Osteocyte (in vitro differentiated cells): ENCODE data around the gene EEPD1. TPM values are rescaled to one million over a fixed set of nuclear protein-coding genes. Genes with fewer than 3 reads are reported as not detected.
"Not testable (repeated sequence)": the region's sequence is repeated elsewhere in the genome, so short reads cannot be mapped to it uniquely, and the experiment has no call there.

ENCODE experiments used
- DNase-seq: peaks from one replicate; pipeline ENCODE4 v3.0.0; 2021; ENCODE audit warnings: mixed read lengths; ENCODE audit not compliant: unreplicated experiment; ENCODE audit errors: extremely low spot score
- H3K27ac Mint-ChIP-seq: one replicate; pipeline ENCODE4 v1.8.0; 2021; ENCODE audit warnings: mild to moderate bottlenecking, mixed read lengths; ENCODE audit not compliant: unreplicated experiment
- H3K27me3 Mint-ChIP-seq: one replicate; pipeline ENCODE4 v1.8.0; 2021; ENCODE audit warnings: mixed read lengths; ENCODE audit not compliant: unreplicated experiment
- H3K36me3 Mint-ChIP-seq: one replicate; pipeline ENCODE4 v1.8.0; 2021; ENCODE audit warnings: mixed read lengths; ENCODE audit not compliant: unreplicated experiment
- H3K4me1 Mint-ChIP-seq: one replicate; pipeline ENCODE4 v1.8.0; 2021; ENCODE audit warnings: mixed read lengths; ENCODE audit not compliant: unreplicated experiment
- H3K4me3 Mint-ChIP-seq: one replicate; pipeline ENCODE4 v1.8.0; 2021; ENCODE audit warnings: mild to moderate bottlenecking, moderate library complexity, mixed read lengths; ENCODE audit not compliant: unreplicated experiment
- H3K9me3 Mint-ChIP-seq: one replicate; pipeline ENCODE4 v1.8.0; 2021; ENCODE audit warnings: mixed read lengths; ENCODE audit not compliant: unreplicated experiment
- total RNA-seq: library from RNA; stranded (reverse); gene quantifications from 2 replicates; pipeline ENCODE4 v1.2.1, GENCODE V29; 2021
- TF ChIP-seq, protein P1 (sequence below): fragments of 200-600 bp; sonication (generic); IDR thresholded peaks from 2 replicates; pipeline ENCODE4 v1.5.0; 2021; ENCODE audit warnings: antibody characterized with exemption, mild to moderate bottlenecking, moderate library complexity

Gene EEPD1
- total RNA-seq, 1 donor from 2014 or later = 1.3 TPM

DNA sequence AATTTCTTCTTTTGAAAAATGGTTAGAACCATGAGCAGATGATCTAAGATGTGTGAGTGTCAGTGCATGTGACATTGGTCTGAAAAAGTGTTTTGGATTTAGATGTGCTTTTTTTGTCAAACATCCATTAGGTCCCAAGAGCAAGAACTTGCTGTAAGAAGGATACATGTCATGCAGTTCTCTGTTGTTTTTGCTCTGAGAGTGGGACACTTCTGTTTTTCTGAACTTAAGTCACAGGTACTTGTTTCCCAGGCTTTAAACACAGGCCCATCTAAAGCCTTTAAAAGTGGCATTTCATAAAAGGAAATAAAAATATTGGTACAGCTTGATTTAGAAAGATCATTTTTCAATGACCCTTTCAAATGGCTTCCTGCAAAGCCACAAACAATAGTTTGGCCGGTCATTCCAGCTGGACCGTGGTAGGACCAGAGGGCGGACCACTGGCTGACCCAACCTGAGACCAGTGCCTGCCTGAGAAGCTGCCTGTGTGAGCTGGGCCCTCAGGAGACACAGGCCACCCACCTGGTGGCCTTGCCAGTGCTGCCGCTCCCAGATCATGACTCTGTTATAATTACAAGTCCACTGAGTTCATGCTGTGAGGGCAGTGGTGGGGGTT is 92.7 kb downstream of the EEPD1 start:
- no peak for DNase-seq
- Mint-ChIP-seq H3K9me3 (no peaks in the 10 kb centered on the region), H3K27me3 (no peaks in the 10 kb centered on the region), H3K27ac (no peak overlapping the region), H3K4me1 (no peaks in the 10 kb centered on the region), H3K36me3 (no peaks in the 10 kb centered on the region), H3K4me3 (no peak overlapping the region)
- TF ChIP-seq, protein P1, sequence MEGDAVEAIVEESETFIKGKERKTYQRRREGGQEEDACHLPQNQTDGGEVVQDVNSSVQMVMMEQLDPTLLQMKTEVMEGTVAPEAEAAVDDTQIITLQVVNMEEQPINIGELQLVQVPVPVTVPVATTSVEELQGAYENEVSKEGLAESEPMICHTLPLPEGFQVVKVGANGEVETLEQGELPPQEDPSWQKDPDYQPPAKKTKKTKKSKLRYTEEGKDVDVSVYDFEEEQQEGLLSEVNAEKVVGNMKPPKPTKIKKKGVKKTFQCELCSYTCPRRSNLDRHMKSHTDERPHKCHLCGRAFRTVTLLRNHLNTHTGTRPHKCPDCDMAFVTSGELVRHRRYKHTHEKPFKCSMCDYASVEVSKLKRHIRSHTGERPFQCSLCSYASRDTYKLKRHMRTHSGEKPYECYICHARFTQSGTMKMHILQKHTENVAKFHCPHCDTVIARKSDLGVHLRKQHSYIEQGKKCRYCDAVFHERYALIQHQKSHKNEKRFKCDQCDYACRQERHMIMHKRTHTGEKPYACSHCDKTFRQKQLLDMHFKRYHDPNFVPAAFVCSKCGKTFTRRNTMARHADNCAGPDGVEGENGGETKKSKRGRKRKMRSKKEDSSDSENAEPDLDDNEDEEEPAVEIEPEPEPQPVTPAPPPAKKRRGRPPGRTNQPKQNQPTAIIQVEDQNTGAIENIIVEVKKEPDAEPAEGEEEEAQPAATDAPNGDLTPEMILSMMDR = no peak

- H3K4me1 Mint-ChIP-seq = no peaks in the 10 kb centered on the region
- H3K4me3 Mint-ChIP-seq = no peak overlapping the region
- no peak overlapping the region for H3K27ac Mint-ChIP-seq
- peaks cover 9% of the 10 kb centered on the region for H3K9me3 Mint-ChIP-seq
- no peak for DNase-seq
- H3K27me3 Mint-ChIP-seq = no peaks in the 10 kb centered on the region
- no peaks in the 10 kb centered on the region for H3K36me3 Mint-ChIP-seq
- TF ChIP-seq, protein P1 = no peak
Measured at GRCh38 chr7:36249091-36249490, 96.0 kb downstream of the EEPD1 start.

GRCh38 chr7:36253699-36254098 is 100.6 kb downstream of the EEPD1 start:
- Mint-ChIP-seq H3K27me3 (peaks cover 8% of the 10 kb centered on the region), H3K4me3 (no peak overlapping the region), H3K9me3 (peaks cover 18% of the 10 kb centered on the region), H3K36me3 (peaks cover 4% of the 10 kb centered on the region), H3K27ac (no peak overlapping the region), H3K4me1 (peaks cover 9% of the 10 kb centered on the region)
- DNase-seq = no peak
- TF ChIP-seq, protein P1 = no peak

DNA sequence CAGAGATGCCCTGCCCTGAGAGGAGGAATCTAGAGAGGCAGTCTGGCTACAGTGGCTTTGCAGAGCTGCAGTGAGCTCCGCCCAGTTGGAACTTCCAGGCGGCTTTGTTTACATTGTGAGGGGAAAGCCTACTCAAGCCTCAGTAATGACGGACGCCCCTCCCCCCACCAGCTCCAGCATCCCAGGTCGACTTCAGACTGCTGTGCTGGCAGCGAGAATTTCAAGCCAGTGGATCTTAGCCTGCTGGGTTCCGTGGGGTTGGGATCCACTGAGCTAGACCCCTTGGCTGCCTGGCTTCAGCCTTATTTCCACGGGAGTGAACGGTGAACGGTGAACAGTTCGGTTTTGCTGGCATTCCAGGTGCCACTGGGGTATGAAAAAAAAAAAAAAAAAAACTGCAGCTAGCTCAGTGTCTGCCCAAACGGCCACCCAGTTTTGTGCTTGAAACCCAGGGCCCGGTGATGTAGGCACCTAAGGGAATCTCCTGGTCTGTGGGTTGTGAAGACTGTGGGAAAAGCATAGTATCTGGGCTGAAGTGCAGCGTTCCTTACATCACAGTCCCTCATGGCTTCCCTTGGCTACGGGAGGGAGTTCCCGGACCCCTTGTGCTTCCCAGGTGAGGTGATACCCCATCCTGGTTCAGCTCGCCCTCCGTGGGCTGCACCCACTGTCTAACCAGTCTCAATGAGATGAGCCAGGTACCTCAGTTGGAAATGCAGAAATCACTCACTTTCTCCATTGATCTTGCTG is 105.6 kb downstream of the EEPD1 start:
- not testable (repeated sequence) for H3K9me3 Mint-ChIP-seq, H3K27ac Mint-ChIP-seq, H3K36me3 Mint-ChIP-seq, H3K27me3 Mint-ChIP-seq
- H3K4me1 Mint-ChIP-seq = peaks cover 21% of the 10 kb centered on the region
- peak overlapping the region; percentile 46 for H3K4me3 Mint-ChIP-seq
- DNase-seq = peak; percentile 85

GRCh38 chr7:36260481-36260880 is 107.4 kb downstream of the EEPD1 start:
- no peak overlapping the region for H3K4me3 Mint-ChIP-seq
- H3K9me3 Mint-ChIP-seq = peaks cover 7% of the 10 kb centered on the region
- TF ChIP-seq, protein P1 = no peak
- DNase-seq = no peak
- peaks cover 27% of the 10 kb centered on the region for H3K4me1 Mint-ChIP-seq
- H3K27ac Mint-ChIP-seq = no peak overlapping the region
- peaks cover 8% of the 10 kb centered on the region for H3K27me3 Mint-ChIP-seq
- H3K36me3 Mint-ChIP-seq = peaks cover 4% of the 10 kb centered on the region
